Chondrocyte (in vitro differentiated cells): ENCODE measurements around the gene STK32C. TPM values are rescaled to one million over a fixed set of nuclear protein-coding genes. Genes with fewer than 3 reads are reported as not detected.

Experiments
- DNase-seq: peaks from one replicate; pipeline ENCODE4 v3.0.0; 2021; ENCODE audit warnings: mixed read lengths, low spot score
- H3K27ac Mint-ChIP-seq: one replicate; pipeline ENCODE4 v1.8.0; 2021; ENCODE audit warnings: mild to moderate bottlenecking, moderate library complexity, mixed read lengths; ENCODE audit not compliant: unreplicated experiment
- H3K27me3 Mint-ChIP-seq: 2 replicates; pipeline ENCODE4 v1.8.0; 2021; ENCODE audit warnings: low read depth, mixed read lengths
- H3K36me3 Mint-ChIP-seq: 2 replicates; pipeline ENCODE4 v1.8.0; 2021; ENCODE audit warnings: low read depth, mixed read lengths
- H3K4me1 Mint-ChIP-seq: 2 replicates; pipeline ENCODE4 v1.8.0; 2021; ENCODE audit warnings: low read depth, mild to moderate bottlenecking, mixed read lengths
- H3K4me3 Mint-ChIP-seq: one replicate; pipeline ENCODE4 v1.8.0; 2021; ENCODE audit warnings: mild to moderate bottlenecking, moderate library complexity, mixed read lengths; ENCODE audit not compliant: unreplicated experiment
- H3K9me3 Mint-ChIP-seq: 2 replicates; pipeline ENCODE4 v1.8.0; 2021; ENCODE audit warnings: low read depth, mixed read lengths
- CTCF ChIP-seq: fragments of 200-600 bp; sonication (generic); IDR thresholded peaks from 2 replicates; pipeline ENCODE4 v1.5.0; 2021; ENCODE audit warnings: antibody characterized with exemption, mild to moderate bottlenecking, moderate library complexity
- total RNA-seq: library from RNA; stranded (reverse); gene quantifications from 3 replicates; pipeline ENCODE4 v1.2.1, GENCODE V29; 2021

The STK32C gene
- total RNA-seq, 1 donor from 2014 or later = 17.9 TPM

- no peak for TF ChIP-seq CTCF
- H3K27me3 Mint-ChIP-seq = no peaks in the 10 kb centered on the region
- no peak overlapping the region for H3K27ac Mint-ChIP-seq
- H3K4me3 Mint-ChIP-seq = no peak overlapping the region
- no peaks in the 10 kb centered on the region for H3K4me1 Mint-ChIP-seq
- DNase-seq = no peak
- no peaks in the 10 kb centered on the region for H3K9me3 Mint-ChIP-seq
- no peaks in the 10 kb centered on the region for H3K36me3 Mint-ChIP-seq
Observed at GRCh38 chr10:132249824-132250375, 57.9 kb downstream of the STK32C start.

GRCh38 chr10:132249226-132249724, 58.5 kb downstream of the STK32C start:
- Mint-ChIP-seq H3K9me3 (no peaks in the 10 kb centered on the region), H3K4me3 (no peak overlapping the region), H3K27me3 (no peaks in the 10 kb centered on the region), H3K27ac (no peak overlapping the region), H3K36me3 (no peaks in the 10 kb centered on the region), H3K4me1 (no peaks in the 10 kb centered on the region)
- no peak for DNase-seq
- TF ChIP-seq CTCF = no peak

GRCh38 chr10:132248455-132249225, 59.1 kb downstream of the STK32C start:
- Mint-ChIP-seq H3K4me1 (no peaks in the 10 kb centered on the region), H3K4me3 (peak overlapping the region; percentile 73), H3K36me3 (no peaks in the 10 kb centered on the region), H3K27ac (no peak overlapping the region), H3K27me3 (no peaks in the 10 kb centered on the region), H3K9me3 (no peaks in the 10 kb centered on the region)
- DNase-seq = no peak
- TF ChIP-seq CTCF = no peak

GRCh38 chr10:132247943-132248342, 59.8 kb downstream of the STK32C start:
- TF ChIP-seq CTCF = no peak
- no peaks in the 10 kb centered on the region for H3K27me3 Mint-ChIP-seq
- no peaks in the 10 kb centered on the region for H3K9me3 Mint-ChIP-seq
- DNase-seq = no peak
- H3K4me1 Mint-ChIP-seq = no peaks in the 10 kb centered on the region
- H3K4me3 Mint-ChIP-seq = peak overlapping the region; percentile 16
- H3K36me3 Mint-ChIP-seq = no peaks in the 10 kb centered on the region
- H3K27ac Mint-ChIP-seq = no peak overlapping the region

GRCh38 chr10:132246296-132246695, 61.5 kb downstream of the STK32C start:
- no peak for DNase-seq
- no peaks in the 10 kb centered on the region for H3K27me3 Mint-ChIP-seq
- H3K9me3 Mint-ChIP-seq = no peaks in the 10 kb centered on the region
- no peaks in the 10 kb centered on the region for H3K36me3 Mint-ChIP-seq
- H3K4me1 Mint-ChIP-seq = no peaks in the 10 kb centered on the region
- no peak for TF ChIP-seq CTCF
- H3K4me3 Mint-ChIP-seq = no peak overlapping the region
- H3K27ac Mint-ChIP-seq = no peak overlapping the region
